Activated CD4-positive, alpha-beta T cell treated with anti-CD3 and anti-CD28 coated beads, Interleukin-2, amount 10 ng/mL, durations not matched to agents 7 days and 5 days (primary cell): Measurements from ENCODE around the gene TBC1D1. TPM values are rescaled to one million over a fixed set of nuclear protein-coding genes. Genes with fewer than 3 reads are reported as not detected.

Experiments used
- CTCF ChIA-PET: fragments of 350-600 bp; sonication (Branson Sonifier 250); formaldehyde crosslinking; loops from one replicate; lab custom pipeline; 2021; ENCODE audit warnings: antibody characterized with exemption; lab: Charles Lee
- POLR2A ChIA-PET: fragments of 350-600 bp; sonication (Branson Sonifier 250); formaldehyde crosslinking; loops from one replicate; lab custom pipeline; 2021; ENCODE audit warnings: antibody characterized with exemption; lab: Charles Lee
- DNase-seq: peaks from one replicate; pipeline ENCODE4 v3.0.0-alpha.2; 2020
- H3K27ac Mint-ChIP-seq: one replicate; pipeline ENCODE4 v1.8.0; 2021; ENCODE audit warnings: mild to moderate bottlenecking, moderate library complexity, mixed read lengths
- H3K27me3 Mint-ChIP-seq: one replicate; pipeline ENCODE4 v1.8.0; 2021; ENCODE audit warnings: mixed read lengths
- H3K36me3 Mint-ChIP-seq: one replicate; pipeline ENCODE4 v1.8.0; 2021; ENCODE audit warnings: low read depth, mixed read lengths
- H3K4me1 Mint-ChIP-seq: one replicate; pipeline ENCODE4 v1.8.0; 2021; ENCODE audit warnings: mixed read lengths
- H3K4me3 Mint-ChIP-seq: one replicate; pipeline ENCODE4 v1.8.0; 2021; ENCODE audit warnings: mild to moderate bottlenecking, moderate library complexity, mixed read lengths
- H3K9me3 Mint-ChIP-seq: one replicate; pipeline ENCODE4 v1.8.0; 2021; ENCODE audit warnings: mixed read lengths
- total RNA-seq, 2 experiments: library from RNA; stranded (reverse); gene quantifications; one replicate each; pipeline ENCODE4 v1.2.3, GENCODE V29; 2021

The TBC1D1 gene
- total RNA-seq, 2 experiments from 2014 or later, result 73.9 to 99.1 TPM

DNA sequence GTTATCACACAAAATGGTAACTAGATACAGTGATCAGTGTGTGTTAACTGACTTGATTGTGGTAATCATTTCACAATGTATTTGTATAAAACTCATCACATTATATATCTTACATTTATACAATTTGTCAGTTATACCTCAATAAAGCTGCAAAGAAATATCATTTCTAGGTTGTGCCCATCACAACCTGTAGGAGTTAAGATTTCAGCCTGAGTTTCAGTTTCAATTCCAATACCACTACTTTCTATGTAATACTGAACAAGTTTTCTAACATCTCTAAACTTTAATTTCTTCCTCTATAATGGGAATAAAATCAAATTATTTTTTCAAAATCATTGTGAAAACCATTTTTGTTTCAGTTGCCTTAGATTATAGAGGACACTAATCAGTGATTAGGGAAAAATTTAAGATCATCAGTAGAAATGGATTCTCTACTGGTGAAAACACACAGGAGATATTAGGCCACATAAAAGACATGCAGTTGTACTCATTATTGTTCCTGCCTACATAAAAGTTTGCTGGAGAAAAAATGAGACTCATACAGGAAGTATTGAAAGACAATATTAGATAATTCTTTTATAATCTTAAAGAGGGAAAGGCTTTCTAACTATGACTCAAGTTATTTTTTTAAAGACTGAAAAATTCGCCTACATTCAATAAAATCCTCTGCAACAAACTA is 18.4 kb upstream of the TBC1D1 start:
- CTCF ChIA-PET, result interaction anchor here (1.2 kb wide), 1 partner anchor 13 kb away, joined by 4 read pairs; no protein-coding TSS in a partner anchor
- no peaks in the 10 kb centered on the region for H3K27me3 Mint-ChIP-seq
- peaks cover 23% of the 10 kb centered on the region for H3K4me1 Mint-ChIP-seq
- peaks cover 6% of the 10 kb centered on the region for H3K36me3 Mint-ChIP-seq
- POLR2A ChIA-PET, result no interaction called here
- no peak overlapping the region for H3K4me3 Mint-ChIP-seq
- no peaks in the 10 kb centered on the region for H3K9me3 Mint-ChIP-seq
- H3K27ac Mint-ChIP-seq, result peak overlapping the region; percentile 48
- no peak for DNase-seq

DNA sequence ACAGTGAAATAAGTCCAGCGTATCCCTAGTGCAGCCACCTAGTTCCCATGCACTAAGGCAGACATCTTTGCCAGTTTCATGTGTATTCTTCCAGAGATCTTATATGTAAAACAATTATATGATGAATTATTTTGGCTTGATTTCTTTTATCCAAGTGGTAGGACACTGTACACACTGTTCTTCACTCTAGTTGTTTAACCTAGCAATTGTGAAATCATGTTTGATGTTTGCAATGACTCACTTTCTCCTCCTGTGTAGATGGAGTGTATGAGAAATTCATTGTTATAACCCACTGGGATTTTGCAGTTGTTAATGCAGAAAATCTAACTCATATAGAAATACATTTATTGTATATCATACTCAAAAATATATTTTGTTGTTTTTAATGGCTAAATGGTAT is 17.5 kb upstream of the TBC1D1 start:
- POLR2A ChIA-PET, result no interaction called here
- H3K4me3 Mint-ChIP-seq, result no peak overlapping the region
- no peak for DNase-seq
- H3K27ac Mint-ChIP-seq, result no peak overlapping the region
- H3K27me3 Mint-ChIP-seq, result no peaks in the 10 kb centered on the region
- no peaks in the 10 kb centered on the region for H3K9me3 Mint-ChIP-seq
- peaks cover 6% of the 10 kb centered on the region for H3K36me3 Mint-ChIP-seq
- peaks cover 23% of the 10 kb centered on the region for H3K4me1 Mint-ChIP-seq
- CTCF ChIA-PET, result no interaction called here

- DNase-seq, result no peak
- POLR2A ChIA-PET, result no interaction called here
- Mint-ChIP-seq H3K4me1 (peaks cover 24% of the 10 kb centered on the region), H3K27me3 (no peaks in the 10 kb centered on the region), H3K27ac (no peak overlapping the region), H3K9me3 (no peaks in the 10 kb centered on the region), H3K4me3 (no peak overlapping the region), H3K36me3 (peaks cover under 1% of the 10 kb centered on the region)
- CTCF ChIA-PET, result interaction anchor here (0.7 to 1.7 kb wide), 2 partner anchors 9 to 864 kb away, joined by 3 to 7 read pairs; no protein-coding TSS in a partner anchor
These were observed 14.7 kb upstream of the TBC1D1 start for GRCh38 chr4:37876156-37876555.

DNA sequence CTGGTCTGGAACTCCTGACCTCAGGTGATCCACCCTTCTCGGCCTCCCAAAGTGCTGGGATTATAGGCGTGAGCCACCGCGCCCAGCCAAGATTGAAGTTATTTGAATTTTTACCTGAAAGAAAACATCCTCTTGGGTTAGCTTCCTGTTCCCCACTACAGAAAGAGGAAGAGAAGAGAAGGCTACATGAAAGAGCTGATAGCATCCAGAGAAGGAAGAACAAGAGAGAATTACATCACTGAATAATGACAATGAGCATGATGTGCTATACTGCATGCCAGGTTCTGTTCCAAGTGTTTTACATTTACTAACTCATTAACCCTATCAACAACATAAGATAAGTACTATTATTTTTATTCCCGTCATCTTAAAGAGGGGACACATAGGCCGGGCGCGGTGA is 11.5 kb upstream of the TBC1D1 start:
- Mint-ChIP-seq H3K27me3 (peaks cover 16% of the 10 kb centered on the region), H3K4me1 (peaks cover 3% of the 10 kb centered on the region), H3K9me3 (no peaks in the 10 kb centered on the region), H3K36me3 (no peaks in the 10 kb centered on the region), H3K27ac (no peak overlapping the region), H3K4me3 (no peak overlapping the region)
- no peak for DNase-seq
- CTCF ChIA-PET, result interaction anchor here (1.7 kb wide), 1 partner anchor 10 kb away, joined by 5 read pairs; no protein-coding TSS in a partner anchor
- POLR2A ChIA-PET, result no interaction called here

- POLR2A ChIA-PET, result interaction anchor here (0.8 kb wide), 1 partner anchor 10 kb away, joined by 3 read pairs; no protein-coding TSS in a partner anchor
- DNase-seq, result no peak
- no peaks in the 10 kb centered on the region for H3K36me3 Mint-ChIP-seq
These were observed 9.1 kb upstream of the TBC1D1 start for GRCh38 chr4:37881811-37882210.

DNA sequence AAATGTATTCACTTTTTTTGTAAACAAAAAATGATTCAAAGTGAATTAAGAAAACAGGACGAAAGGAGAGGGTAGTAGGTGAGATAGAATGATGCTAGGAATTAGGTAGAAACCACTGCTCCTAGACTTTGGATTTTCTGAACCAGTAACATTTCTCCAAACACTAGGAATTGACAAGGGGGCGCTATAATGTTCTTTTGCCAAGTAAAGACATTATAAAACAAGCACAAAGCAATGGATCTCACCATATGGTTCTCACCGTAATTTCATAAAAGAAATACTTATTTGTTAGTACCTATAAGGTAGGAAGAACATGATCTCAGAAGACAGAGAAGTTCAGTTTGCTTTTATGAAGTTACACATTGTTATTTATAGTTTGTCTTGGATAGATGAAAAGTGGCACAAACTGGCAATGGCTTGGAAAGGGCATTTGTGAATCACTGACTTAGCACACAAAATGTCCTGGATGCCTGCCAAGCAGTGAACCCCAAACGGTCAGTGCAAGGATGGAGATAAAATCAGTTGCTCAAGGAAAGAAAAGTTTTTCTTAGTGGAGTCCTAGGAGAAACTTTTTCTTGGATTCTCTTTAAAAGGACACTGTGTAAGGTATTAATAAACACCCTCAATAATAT is 8.1 kb upstream of the TBC1D1 start:
- H3K4me3 Mint-ChIP-seq, result no peak overlapping the region
- H3K27me3 Mint-ChIP-seq, result peaks cover 22% of the 10 kb centered on the region
- H3K36me3 Mint-ChIP-seq, result no peaks in the 10 kb centered on the region
- DNase-seq, result no peak
- POLR2A ChIA-PET, result no interaction called here
- peaks cover 20% of the 10 kb centered on the region for H3K4me1 Mint-ChIP-seq
- no peaks in the 10 kb centered on the region for H3K9me3 Mint-ChIP-seq
- H3K27ac Mint-ChIP-seq, result no peak overlapping the region
- CTCF ChIA-PET, result no interaction called here

More at GRCh38 chr4:37881811-37882210, 9.1 kb upstream of the TBC1D1 start:
- no peak overlapping the region for H3K27ac Mint-ChIP-seq
- CTCF ChIA-PET, result interaction anchor here (1.0 kb wide), 1 partner anchor 97 kb away, joined by 3 read pairs; no protein-coding TSS in a partner anchor
- H3K4me3 Mint-ChIP-seq, result no peak overlapping the region
- peaks cover 18% of the 10 kb centered on the region for H3K4me1 Mint-ChIP-seq
- H3K27me3 Mint-ChIP-seq, result peaks cover 22% of the 10 kb centered on the region
- no peaks in the 10 kb centered on the region for H3K9me3 Mint-ChIP-seq

DNA sequence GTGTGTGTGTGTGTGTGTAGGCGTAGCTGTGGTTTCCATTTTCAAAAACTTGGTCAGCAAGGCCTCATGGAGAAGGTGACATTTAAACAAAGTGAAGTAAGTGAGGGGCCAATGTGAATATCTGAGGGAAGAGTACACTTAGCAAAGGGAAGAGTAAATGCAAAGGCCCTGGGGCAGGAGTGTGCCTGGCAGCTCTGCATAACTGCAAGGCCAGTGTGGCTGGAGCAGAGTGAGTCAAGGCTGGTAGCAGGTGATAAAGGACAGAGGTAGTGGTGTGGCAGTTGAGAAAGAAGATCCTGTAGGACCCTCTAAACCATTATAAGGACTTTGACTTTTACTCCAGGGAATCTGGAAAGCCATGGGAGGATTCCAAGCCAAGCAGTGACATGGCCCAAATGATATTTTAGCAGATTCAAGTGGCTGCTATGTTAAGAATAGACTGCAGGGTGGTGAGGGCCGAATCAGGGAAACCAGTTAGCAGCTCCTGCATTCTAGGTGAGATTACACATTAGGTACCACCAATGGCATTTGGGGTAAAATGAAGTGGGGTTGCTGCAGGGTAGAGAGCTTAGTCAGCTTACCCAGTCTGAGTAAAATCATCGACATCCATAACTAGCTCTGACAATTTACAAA is 5.9 kb upstream of the TBC1D1 start:
- Mint-ChIP-seq H3K4me1 (peaks cover 32% of the 10 kb centered on the region), H3K27ac (no peak overlapping the region)
- CTCF ChIA-PET, result interaction anchor here (0.9 to 1.2 kb wide), 3 partner anchors 13 to 72 kb away, joined by 3 to 4 read pairs (median 3); no protein-coding TSS in a partner anchor

DNA sequence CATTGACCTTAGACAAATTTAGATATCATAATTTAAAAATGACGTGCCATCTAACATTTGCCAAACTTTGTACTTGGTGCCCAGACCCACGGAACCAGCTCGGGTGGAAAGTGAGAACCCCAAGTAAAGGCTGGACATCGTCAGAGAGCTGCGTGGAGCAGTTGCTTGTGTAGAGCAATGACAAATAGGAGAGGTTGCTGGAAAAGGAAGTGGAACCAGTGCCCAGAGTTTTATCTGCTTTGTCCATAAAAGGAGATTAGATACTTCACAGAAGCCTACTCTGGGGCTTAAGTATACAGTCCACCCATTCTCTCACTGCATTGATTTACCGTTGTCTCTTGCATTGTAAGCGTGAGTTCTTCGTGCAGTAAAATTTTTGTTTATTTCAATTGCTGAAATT is 5.4 kb upstream of the TBC1D1 start:
- Mint-ChIP-seq H3K27me3 (peaks cover 24% of the 10 kb centered on the region), H3K27ac (no peak overlapping the region), H3K4me1 (peaks cover 35% of the 10 kb centered on the region), H3K9me3 (no peaks in the 10 kb centered on the region), H3K4me3 (no peak overlapping the region), H3K36me3 (no peaks in the 10 kb centered on the region)
- POLR2A ChIA-PET, result no interaction called here
- no peak for DNase-seq
- CTCF ChIA-PET, result interaction anchor here (0.9 to 1.2 kb wide), 3 partner anchors 13 to 73 kb away, joined by 3 to 4 read pairs (median 3); no protein-coding TSS in a partner anchor

More for the DNA sequence above, 5.9 kb upstream of the TBC1D1 start:
- H3K4me3 Mint-ChIP-seq, result no peak overlapping the region
- H3K27me3 Mint-ChIP-seq, result peaks cover 22% of the 10 kb centered on the region
- H3K9me3 Mint-ChIP-seq, result no peaks in the 10 kb centered on the region
- POLR2A ChIA-PET, result no interaction called here
- no peaks in the 10 kb centered on the region for H3K36me3 Mint-ChIP-seq
- DNase-seq, result no peak

GRCh38 chr4:37889849-37890800 is 759 bp upstream of the TBC1D1 start:
- Mint-ChIP-seq H3K4me1 (peaks cover 57% of the 10 kb centered on the region), H3K4me3 (peak overlapping the region; percentile 93), H3K27ac (peak overlapping the region; percentile 51), H3K27me3 (peaks cover 3% of the 10 kb centered on the region), H3K36me3 (peaks cover 21% of the 10 kb centered on the region), H3K9me3 (no peaks in the 10 kb centered on the region)
- ChIA-PET POLR2A (no interaction called here), CTCF (interaction anchor here (0.6 to 1.3 kb wide), 3 partner anchors 8 to 320 kb away, joined by 3 to 5 read pairs (median 4); no protein-coding TSS in a partner anchor)
- DNase-seq, result peak; percentile 24

DNA sequence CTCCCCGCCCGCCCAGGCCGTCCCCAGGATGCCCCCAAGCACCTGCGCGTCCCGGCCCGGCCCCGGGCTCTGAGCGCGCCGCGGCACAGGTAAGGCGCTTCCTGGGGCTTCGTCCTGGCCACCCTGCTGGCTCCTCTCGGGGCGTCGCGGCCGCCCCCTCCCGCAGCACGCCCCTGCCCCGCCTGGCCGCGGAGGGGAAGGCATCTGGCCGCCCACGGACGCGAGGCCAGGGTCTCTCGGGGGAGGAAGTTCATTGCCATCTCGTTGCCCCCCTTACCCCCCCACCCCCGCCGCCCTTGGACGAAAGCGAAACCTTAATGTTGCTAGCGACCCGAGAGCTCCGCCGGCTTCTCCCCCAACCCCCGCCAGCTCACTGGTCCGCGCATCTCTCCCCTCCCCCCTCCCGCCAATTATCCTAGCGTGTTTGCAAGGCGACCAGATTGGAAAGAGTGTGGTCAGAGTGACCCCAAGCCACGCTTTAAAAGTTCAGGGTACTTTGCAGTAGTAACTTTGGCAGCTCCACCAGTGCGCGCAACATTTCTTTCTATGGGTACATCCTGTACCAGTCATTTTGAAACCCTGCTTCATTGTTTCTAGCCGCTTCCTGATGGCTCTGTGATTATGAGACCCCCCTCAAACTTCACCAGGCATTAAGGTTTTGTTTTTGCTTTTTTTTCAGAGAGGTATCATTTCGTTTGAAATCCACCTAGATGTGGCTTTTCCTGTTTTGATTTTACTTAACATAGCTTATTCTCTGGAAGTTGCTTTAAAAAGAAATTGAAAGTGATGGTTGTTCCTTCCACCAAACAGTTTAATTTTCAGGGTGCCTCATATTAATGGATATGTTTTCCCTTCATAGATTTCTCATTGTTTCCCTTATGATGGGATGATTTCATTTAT is 626 bp downstream of the TBC1D1 start:
- Mint-ChIP-seq H3K27ac (peak overlapping the region; percentile 93), H3K9me3 (no peaks in the 10 kb centered on the region), H3K4me3 (peak overlapping the region; percentile 93), H3K4me1 (peaks cover 62% of the 10 kb centered on the region), H3K36me3 (peaks cover 29% of the 10 kb centered on the region), H3K27me3 (peaks cover 2% of the 10 kb centered on the region)
- peak; percentile 77 for DNase-seq
- ChIA-PET CTCF (no interaction called here), POLR2A (interaction anchor here (1.0 kb wide), 2 partner anchors 10 to 205 kb away, joined by 3 read pairs; partner anchors contain the start of gene RELL1)

GRCh38 chr4:37892641-37893040 is 1.8 kb downstream of the TBC1D1 start:
- Mint-ChIP-seq H3K4me1 (peaks cover 65% of the 10 kb centered on the region), H3K27ac (peak overlapping the region; percentile 93), H3K27me3 (peaks cover 2% of the 10 kb centered on the region), H3K36me3 (peaks cover 36% of the 10 kb centered on the region), H3K4me3 (peak overlapping the region; percentile 93), H3K9me3 (no peaks in the 10 kb centered on the region)
- DNase-seq, result peak; percentile 54
- ChIA-PET CTCF (no interaction called here), POLR2A (no interaction called here)
